Vagina (tissue), 2 donors: Measurements from ENCODE around the gene DLEC1.

Experiments used
- CTCF ChIP-seq, 3 experiments: fragments of 450-650 bp in 2 of 3; fragments of 200-600 bp in 1 of 3; sonication (generic) in 1 of 3; IDR thresholded peaks; one replicate each; pipeline ENCODE4 v1.5.1; 2017 to 2019; ENCODE audit warnings: antibody characterized with exemption in 3 of 3, mild to moderate bottlenecking in 2 of 3, moderate library complexity in 2 of 3
- POLR2A ChIP-seq, 2 donors: fragments of 450-650 bp; IDR thresholded peaks; one replicate each; pipeline ENCODE4 v1.6.1; 2017; ENCODE audit warnings: antibody characterized with exemption in 2 of 2, mild to moderate bottlenecking in 2 of 2, moderate library complexity in 2 of 2
- POLR2AphosphoS5 ChIP-seq, 2 donors: sonication (generic); formaldehyde crosslinking; IDR thresholded peaks; one replicate each; pipeline ENCODE4 v1.9.0; 2017; ENCODE audit warnings: antibody characterized with exemption in 2 of 2, mild to moderate bottlenecking in 2 of 2, low read depth in 1 of 2; ENCODE audit not compliant: insufficient read depth in 1 of 2

- TF ChIP-seq CTCF (IDR thresholded peaks at IDR 0.05) (no peak), POLR2A (IDR thresholded peaks at IDR 0.05) (no peak), POLR2AphosphoS5 (IDR thresholded peaks at IDR 0.05; ENCODE audit: insufficient read depth in 1 of 2, low read depth in 1 of 2) (no peak)
Observed at GRCh38 chr3:38026856-38027255, 12.2 kb upstream of the DLEC1 start.
